Fibroblast of pulmonary artery (primary cell): ENCODE measurements around the gene WDR53.
"Not testable (repeated sequence)": the region's sequence is repeated elsewhere in the genome, so short reads cannot be mapped to it uniquely, and the experiment has no call there.

ENCODE experiments used
- DNase-seq: peaks from one replicate; pipeline ENCODE4 v3.0.0-alpha.2; 2010; ENCODE audit warnings: low read depth
- H3K4me3 ChIP-seq: replicated peaks from 2 replicates; pipeline ENCODE4 v1.5.1; 2011; ENCODE audit warnings: low read depth, mild to moderate bottlenecking, control low read depth, low read length, moderate library complexity
- CTCF ChIP-seq: IDR thresholded peaks from 2 replicates; pipeline ENCODE4 v1.5.1; 2011; ENCODE audit warnings: mild to moderate bottlenecking, control low read depth, low read length, inconsistent platforms; ENCODE audit errors: missing control alignments

WDR53 gene

GRCh38 chr3:196558476-196558875, 9.9 kb downstream of the WDR53 start:
- no peak for TF ChIP-seq CTCF
- DNase-seq: no peak
- no peak overlapping the region for H3K4me3 ChIP-seq

GRCh38 chr3:196557236-196557635, 11.1 kb downstream of the WDR53 start:
- no peak overlapping the region for H3K4me3 ChIP-seq
- no peak for TF ChIP-seq CTCF
- no peak for DNase-seq

GRCh38 chr3:196555295-196555694, 13.1 kb downstream of the WDR53 start:
- TF ChIP-seq CTCF: no peak
- no peak for DNase-seq
- H3K4me3 ChIP-seq: no peak overlapping the region

GRCh38 chr3:196554205-196554604, 14.1 kb downstream of the WDR53 start:
- no peak for DNase-seq
- no peak overlapping the region for H3K4me3 ChIP-seq
- TF ChIP-seq CTCF: no peak

- no peak overlapping the region for H3K4me3 ChIP-seq
- no peak for TF ChIP-seq CTCF
- no peak for DNase-seq
Measured at GRCh38 chr3:196553551-196553950, 14.8 kb downstream of the WDR53 start.

GRCh38 chr3:196552253-196552652, 16.1 kb downstream of the WDR53 start:
- no peak for TF ChIP-seq CTCF
- DNase-seq: no peak
- no peak overlapping the region for H3K4me3 ChIP-seq

GRCh38 chr3:196550172-196550571, 18.2 kb downstream of the WDR53 start:
- H3K4me3 ChIP-seq, DNase-seq: not testable (repeated sequence)

GRCh38 chr3:196549312-196549711, 19.0 kb downstream of the WDR53 start:
- not testable (repeated sequence) for H3K4me3 ChIP-seq, DNase-seq
